Measurements from ENCODE around the gene SIPA1L3.

GRCh38 chr19:38025909-38026307 is 118.9 kb downstream of the SIPA1L3 start:
- TF ChIP-seq CTCF (IDR thresholded peaks at IDR 0.05; ENCODE audit: insufficient read depth, low read length, poor library complexity, severe bottlenecking) (no peak), EZH2phosphoT487 (conservative IDR thresholded peaks at IDR 0.05; ENCODE audit: low read length) (no peak)

Measured in SU-DHL-6 (cell line).